GM20431 (cell line): ENCODE measurements around the gene TCF12.

Experiments used
- in situ Hi-C: fragments of 300-500 bp; cut with MseI, MboI; formaldehyde crosslinking; loops from one replicate; pipeline ENCODE4 v1.15.0; 2020; ENCODE audit warnings: low sequenced_read_pairs; ENCODE audit not compliant: unreplicated experiment

Gene TCF12

DNA sequence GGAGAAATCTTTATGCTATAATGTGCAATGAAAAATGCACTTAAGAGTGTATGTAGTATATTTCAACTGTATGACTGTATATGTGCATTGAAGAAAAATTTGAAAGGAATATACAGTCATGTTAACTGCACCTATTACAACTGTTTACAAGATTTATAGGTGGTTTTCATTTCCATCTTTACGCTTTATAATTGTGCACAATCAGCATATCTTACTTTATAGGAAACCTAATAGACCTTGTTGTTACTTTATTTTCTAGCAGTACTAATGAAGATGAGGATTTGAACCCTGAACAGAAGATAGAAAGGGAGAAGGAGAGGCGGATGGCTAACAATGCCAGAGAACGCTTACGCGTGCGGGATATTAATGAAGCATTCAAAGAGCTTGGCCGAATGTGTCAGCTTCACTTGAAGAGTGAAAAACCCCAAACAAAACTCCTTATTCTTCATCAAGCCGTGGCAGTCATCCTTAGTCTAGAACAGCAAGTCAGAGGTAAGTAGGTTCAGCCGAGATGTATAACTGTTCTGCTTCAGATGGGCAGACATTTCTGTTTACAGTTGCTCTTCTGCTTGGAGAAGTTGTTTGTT, 354.4 kb downstream of the TCF12 start:
- in situ Hi-C loops = no loop called here

DNA sequence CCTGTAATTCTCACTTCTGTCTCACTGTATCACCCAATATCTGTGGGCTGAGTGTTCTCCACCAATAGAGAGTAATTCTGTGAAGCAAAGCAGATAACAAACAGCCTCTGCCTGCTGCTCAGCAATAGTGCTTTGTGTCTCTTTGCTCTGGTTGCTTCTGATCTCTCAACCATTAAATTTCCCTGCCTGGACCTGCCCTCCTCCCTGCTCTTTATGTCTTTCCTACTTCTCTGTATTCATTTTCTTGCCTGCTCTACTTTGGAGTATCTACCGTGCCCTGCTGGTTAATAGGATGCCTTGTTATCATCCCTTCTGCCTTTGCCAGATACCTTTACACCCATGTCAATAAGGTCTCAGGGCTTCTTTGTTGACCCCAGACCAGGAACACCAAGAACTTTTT, 355.0 kb downstream of the TCF12 start:
- in situ Hi-C loops = no loop called here

DNA sequence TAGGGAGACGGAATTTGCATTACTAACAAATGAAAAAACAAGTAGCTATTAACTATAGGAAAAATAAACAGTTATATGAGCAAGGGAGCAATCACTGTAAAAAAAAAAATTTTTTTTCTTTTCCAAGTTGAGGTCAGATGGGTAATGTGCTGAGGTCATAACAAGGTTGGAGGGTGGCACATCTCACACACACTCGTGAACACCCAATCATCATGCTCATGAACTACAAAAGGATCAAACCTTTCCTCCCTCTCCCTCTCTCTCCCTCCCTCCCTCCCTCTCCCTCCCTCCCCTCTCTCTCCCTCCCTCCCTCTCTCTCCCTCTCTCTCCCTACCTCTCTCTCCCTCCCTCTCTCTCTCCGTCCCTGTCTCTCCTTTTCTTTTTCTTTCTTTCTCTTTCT, 360.0 kb downstream of the TCF12 start:
- in situ Hi-C loops = no loop called here

DNA sequence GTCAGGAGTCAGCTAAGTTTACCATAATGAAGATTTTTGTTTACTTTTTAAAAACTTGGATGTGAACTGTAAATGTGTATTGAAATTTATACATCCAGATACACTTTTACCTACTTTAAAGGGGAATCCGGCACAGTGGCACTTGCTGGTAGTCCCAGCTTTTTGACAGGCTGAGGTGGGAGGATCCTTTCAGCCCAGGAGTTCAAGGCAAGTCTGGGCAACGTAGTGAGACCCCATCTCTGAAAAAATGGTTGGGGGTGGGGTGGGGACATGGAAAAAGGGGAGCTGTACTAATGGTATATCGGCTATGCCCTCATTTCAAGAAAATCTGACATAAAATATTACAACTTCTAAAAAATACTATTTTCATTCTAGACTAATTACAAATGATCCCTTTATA, 362.0 kb downstream of the TCF12 start:
- in situ Hi-C loops = no loop called here

DNA sequence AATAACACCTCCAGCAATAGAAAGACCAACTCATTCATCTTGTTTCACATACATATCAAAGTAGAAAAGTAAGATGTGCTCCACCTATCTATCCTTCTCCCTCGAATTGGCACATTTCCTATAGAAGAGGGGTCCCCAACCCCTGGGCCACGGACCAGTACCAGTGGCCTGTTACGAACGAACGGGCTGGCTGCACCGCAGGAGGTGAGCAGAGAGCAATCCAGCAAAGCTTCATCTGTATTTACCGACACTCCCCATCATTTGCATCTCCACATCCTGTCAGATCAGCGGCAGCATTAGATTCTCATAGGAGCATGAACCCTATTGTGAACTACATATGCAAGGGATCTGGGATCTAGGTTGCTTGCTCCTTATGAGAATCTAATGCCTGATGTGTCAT, 362.9 kb downstream of the TCF12 start:
- in situ Hi-C loops = no loop called here

DNA sequence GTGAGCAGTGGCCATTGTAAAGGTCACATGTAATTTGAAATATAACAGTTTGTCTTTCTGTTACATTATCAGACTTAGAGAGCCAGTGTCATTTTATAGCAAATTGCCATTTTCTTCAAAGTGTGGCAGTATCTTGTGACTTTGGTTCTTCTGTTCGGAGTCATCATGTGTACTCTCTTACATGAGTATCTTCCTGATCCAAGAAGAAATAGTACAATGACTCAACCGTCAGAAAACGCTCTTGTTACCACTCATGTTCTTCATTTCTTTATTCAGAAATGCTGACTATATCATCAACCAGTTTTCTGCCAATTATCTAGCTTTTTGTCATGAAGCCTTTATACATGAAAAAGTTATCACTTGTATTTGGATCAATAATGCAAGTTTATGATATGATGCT, 364.2 kb downstream of the TCF12 start:
- in situ Hi-C loops = no loop called here

DNA sequence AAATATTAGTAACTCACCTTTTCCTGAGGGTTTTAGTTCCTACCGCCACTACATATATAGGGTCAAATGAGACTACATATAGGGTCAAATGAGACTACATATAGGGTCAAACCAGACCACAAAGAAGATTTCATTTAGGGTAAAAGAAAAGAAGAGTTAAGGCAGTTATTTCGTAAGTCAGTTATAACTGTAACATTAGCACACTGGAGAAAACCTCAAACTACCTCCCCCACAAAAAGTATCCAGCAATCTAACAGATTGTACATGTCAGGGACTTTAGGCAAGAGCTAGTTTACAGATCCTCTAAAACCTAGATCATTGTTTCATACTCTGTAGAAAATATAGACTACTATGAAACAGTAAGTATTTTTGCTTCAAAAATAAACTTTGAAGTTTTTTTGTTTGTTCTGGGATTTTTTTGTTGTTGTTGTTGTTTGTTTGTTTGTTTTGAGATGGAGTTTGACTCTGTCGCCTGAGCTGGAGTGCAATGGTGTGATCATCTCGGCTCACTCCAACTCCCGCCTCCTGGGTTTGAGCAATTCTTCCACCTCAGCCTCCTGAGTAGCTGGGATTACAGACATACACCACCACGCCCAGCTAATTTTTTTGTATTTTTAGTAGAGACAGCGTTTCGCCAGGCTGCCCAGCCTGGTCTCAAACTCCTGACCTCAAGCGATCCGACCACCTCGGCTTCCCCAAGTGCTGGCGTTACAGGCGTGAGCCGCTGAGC, 365.5 kb downstream of the TCF12 start:
- in situ Hi-C loops = no loop called here

DNA sequence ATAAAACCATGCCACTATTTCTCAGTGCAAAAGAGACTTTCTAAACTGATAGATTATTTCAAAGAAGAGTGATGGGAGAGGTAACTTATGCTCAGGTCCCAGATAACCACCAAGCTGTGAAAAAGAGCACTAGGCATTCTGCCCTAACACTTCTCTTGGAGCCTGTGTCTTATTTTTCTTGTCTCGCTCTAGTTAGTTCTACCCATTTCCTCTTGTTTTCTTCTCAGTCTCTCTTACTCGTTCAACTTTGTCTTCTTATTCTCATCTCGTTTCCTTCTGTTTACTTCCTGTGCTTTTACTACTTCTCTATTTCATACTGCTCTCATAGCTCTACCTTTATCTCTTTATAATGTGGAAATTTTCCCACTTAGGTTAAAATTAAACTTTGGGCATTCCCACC, 366.1 kb downstream of the TCF12 start:
- in situ Hi-C loops = no loop called here

DNA sequence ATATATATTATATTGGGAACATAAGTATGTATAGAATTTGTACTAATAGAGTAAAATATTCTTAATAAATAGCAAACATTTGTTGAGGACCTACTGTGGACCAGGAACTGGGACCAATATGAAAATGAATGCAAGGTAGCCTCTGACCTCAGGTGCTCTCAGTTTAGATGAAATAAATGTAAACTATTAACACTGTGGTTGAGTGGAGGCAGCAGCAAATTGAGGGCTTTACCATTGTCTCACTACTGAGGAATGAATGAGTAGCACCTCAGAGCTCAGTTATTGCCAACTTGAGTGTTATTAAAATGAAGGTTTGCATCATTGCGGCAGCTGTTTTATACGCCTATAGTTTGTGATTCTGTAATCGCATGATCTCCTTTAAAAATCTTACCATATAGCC, 366.9 kb downstream of the TCF12 start:
- in situ Hi-C loops = no loop called here

DNA sequence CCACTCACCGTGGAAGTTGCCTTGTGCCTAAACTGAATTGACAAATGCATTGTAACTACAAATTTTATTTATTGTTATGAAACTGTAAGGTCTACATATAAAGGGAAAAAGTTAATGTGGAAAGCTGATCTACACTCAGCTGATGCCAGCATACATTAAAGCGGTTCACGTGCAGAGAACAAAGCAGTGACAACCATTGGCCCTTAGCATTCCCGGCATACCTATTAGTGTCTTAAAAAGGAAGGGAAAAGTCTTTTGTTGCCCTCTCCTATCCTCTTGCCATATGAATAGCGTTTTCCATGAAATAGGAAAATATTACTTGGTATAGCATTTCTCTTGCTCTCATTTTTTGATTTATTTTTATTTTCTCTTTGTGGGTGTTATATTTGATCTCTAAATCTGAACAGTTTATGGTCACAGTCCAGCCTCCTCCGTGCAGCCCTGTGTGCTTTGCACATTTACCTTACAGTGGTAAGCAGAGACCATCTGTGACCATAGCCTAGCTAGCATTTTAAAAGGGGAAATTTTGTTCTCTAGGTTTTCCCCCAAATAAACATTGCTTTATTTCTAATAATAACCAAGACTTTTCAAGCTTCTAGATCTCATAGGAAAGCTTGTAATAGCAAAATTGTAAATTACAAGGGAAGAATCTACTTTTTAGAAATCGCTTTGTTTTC, 368.1 kb downstream of the TCF12 start:
- in situ Hi-C loops = no loop called here

DNA sequence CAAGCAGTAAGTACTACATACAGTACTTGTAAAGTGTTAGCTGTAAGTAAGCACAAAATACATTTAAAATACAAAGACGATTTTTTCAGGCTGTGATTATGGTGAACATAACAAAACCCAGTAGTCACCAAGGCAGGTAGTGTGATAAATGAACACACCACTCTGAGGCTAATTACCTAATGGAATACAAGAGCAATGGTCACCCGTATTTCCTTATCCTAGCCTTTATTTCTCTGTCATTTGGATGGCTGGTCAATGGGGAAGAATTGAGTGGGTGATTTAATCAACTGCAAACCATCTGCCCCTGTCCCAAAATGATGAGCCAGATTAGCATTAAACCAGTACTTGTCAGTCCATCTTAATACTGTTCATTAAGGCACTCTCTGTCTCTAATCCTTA, 368.7 kb downstream of the TCF12 start:
- in situ Hi-C loops = no loop called here

DNA sequence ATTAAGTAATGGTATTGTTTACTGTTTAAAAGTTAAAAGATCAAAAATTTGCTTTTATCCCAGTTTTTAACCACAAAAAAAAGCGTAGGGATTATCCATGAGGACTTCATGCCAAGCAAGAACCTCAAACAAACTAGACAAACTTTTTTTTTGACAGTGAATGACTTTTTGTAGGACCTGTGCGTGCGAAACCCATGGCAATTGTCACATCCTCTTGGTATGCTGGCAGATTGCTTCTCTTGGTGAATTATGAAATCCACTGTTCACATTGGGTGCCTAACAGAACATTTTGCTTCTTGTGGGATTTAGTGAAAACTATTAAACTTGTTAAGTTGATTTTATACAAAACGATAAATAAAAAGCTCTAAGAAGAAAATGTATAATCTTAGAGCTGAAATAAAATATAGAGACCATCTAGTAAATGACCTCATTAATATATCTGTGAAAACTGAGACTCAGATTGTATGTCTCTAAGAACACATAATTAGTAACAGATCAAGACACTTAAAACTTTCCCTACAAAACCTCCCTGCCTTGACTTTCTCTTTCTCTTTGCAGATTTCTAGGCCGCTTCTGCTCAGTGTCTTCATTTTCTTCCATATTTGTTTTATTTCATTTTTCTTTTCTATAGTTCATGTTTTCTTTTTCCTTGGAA, 370.6 kb downstream of the TCF12 start:
- in situ Hi-C loops = no loop called here

DNA sequence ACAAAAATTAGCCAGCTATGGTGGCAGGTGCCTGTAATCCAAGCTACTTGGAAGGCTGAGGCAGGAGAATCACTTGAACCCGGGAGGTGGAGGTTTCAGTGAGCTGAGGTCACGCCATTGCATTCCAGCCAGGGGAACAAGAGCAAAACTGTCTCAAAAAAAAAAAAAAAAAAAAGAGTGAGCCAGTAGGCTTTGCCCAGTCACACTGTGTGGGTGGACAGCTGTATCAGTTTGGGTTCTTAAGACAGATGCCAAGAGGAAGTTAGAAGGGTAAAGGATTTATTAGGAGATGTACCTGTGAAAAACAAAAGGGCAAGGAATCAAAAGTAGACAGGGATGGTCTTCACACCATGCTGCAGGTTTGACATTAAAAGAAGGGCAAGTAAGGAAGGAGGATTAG, 371.7 kb downstream of the TCF12 start:
- in situ Hi-C loops = no loop called here

DNA sequence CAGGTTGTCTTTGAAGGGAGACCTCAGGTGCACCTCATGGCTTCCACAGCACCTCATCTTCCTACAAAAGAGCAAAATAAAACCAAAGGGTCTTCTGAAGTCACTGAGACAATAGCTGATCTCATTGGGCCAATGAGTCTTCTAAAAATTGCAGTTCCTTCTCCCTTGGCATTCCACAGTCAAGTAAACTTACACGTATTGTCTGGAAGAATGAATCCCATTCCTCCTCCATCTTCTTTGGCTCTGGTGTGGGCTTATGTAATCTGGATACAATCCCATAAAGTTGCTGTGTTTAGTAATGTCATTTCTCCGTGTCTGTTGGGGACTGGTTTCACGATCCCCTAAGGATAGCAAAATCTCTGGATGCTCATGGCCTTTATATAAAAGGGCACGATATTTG, 372.4 kb downstream of the TCF12 start:
- in situ Hi-C loops = no loop called here

DNA sequence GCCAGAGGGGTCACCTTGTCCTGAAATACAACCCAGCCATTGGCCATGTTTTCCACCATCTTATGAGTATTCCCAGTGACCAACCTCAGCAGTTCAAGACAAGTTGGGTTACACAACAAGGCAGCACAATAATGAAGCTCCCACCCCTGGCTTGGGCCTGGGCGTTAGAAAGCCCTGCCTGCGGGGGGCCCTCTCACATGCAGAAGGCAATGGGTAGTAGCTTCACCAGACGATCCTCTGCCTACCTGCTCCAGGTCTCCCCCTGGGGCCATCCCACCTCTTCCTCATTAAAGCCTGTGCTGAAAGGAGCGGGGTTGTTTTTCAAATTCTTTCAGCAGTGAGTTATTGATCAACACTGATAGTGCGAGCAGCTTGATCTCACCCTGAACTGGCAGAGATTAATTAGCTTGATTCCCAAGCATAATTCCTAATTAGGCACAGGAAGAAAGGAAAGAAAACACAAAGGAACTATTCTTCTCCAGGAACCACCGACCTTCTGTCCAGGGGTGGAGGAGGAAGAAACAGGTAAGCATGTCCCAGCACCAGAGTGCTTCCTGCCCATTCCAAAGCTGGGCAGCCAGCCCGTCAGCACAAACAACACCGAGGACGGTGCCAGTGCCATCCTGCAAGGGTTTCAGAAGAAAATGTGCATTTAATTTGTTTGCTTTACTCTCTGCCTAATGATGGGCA, 378.2 kb downstream of the TCF12 start:
- in situ Hi-C loops = no loop called here

DNA sequence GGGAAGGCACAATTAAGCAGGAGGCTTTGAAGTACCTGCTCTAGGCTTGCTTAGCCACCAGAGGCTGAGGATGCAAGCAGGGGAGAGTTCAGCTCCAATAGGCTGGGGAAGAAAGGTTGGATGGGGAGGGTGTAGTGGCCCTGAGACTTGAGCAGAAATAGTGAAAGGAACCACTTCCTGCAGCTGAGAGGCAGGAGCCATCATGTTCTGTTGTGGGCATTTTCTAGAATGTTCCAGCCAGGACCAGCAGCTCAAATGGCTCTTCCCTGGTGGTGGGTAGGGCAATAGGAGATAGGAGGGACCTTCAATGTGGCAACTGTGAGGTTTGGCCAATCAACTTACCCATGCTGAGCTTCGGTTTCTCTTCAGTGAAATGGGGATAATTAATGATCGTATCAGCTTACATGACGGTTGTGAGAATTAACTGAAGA, 378.7 kb downstream of the TCF12 start:
- in situ Hi-C loops = no loop called here

DNA sequence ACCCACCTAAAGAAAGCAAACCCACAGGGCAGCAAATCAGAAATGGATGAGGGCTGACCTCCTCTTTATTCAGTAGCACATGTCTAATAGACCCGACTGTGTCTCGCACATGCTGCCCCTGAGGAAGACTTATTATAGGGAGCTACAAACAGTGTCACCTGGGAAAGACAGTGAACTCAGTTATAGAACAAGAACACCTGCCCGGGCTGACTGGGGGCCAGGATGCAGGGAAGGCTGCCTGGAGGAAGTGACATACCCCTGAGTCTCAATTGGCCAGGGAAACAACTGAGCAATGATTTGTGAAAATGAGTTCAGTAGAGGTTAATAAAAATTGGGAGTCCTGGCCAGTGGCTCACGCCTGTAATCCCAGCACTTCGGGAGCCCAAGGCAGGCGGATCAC, 379.2 kb downstream of the TCF12 start:
- in situ Hi-C loops = no loop called here

DNA sequence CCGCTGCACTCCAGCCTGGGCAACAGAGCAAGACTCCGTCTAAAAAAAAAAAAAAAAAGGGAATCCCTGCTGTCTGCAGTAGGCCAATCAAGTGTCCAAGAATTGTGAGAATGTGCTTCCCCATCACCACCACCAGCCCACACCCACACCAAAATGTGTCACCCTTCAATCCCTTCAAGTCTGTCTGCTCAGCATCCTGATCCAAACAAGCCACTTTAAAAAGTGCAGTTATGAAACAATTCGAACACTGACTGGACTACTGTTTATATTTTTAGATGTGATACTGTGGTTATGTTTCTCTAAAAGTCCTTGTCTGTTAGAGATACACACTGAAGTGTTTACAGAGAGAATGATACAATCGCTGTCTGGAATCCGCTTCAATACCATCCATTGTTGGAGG, 379.8 kb downstream of the TCF12 start:
- in situ Hi-C loops = no loop called here

DNA sequence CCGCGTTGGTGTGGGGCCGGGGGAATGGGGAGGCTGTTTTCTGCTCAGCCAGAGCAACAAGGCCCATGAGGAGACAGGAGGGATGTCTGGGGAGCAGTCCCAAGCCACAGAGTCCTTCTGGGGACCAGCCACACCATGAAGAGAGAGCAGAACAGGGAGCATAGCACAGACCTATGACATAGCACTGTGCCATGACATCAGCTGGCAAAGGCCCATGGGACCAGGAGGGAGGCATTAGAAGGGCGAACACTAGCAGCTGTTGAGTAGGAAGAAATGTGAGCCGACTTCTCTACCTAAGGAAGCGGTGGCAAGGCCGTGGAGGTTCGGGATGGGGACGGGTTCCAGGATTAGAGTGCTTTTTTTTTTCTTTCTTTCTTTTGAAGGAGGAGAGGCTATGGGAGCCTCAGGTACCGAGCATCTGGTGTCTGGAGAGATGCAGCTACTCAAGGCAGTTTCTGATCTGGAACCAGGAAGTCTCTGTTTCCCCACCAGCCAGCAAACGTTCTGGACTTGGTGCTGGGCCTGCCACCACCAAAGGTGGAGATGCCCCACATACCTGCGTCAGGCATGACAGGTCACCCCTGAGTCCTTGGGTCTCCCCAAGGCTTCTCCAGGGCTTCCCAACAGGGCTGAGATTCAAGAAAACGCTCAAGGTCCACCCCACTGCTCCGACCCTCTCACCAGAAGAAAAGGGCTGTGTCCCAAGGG, 380.6 kb downstream of the TCF12 start:
- in situ Hi-C loops = no loop called here

DNA sequence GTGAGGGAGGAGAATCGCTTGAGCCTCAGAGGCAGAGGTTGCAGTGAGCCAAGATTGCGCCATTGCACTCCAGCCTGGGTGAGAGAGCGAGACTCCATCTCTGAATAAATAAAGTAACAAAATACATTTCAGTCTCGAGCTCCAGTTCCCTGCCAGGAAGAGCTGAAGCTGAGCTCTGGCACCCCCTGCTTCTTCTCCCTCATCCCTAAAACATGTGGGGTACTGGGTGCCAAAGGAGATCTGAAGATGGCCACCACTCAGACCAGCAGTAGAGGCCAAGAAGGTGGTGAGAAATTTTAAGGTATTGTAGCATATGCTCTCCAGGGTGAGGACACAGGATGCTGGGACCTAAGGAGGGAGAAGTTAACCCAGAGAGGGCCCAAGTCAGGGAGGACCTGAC, 382.9 kb downstream of the TCF12 start:
- in situ Hi-C loops = loop anchor here (10.0 to 25.0 kb wide), 3 partner anchors 157 to 814 kb away; no protein-coding TSS in a partner anchor
